Measurements from ENCODE around the gene NID2.

Gene NID2

GRCh38 chr14:52073251-52073650, 4.4 kb upstream of the NID2 start:
- no peak for TF ChIP-seq EGR1 (IDR thresholded peaks at IDR 0.05)
- no peak for TF ChIP-seq YY1 (IDR thresholded peaks at IDR 0.05; ENCODE audit: low read depth)
- no peak for TF ChIP-seq FOXM1 (IDR thresholded peaks at IDR 0.05; ENCODE audit: borderline replicate concordance, low read depth)
- TF ChIP-seq RAD21 (IDR thresholded peaks at IDR 0.05; ENCODE audit: low read depth): no peak
- TF ChIP-seq TCF12 (IDR thresholded peaks at IDR 0.05; ENCODE audit: low read depth): no peak
- no peak for TF ChIP-seq TAF1 (IDR thresholded peaks at IDR 0.05; ENCODE audit: low read depth)
- TF ChIP-seq ZBTB7A (IDR thresholded peaks at IDR 0.05; ENCODE audit: low read depth): no peak
- no peak for TF ChIP-seq USF1 (IDR thresholded peaks at IDR 0.05)
- TF ChIP-seq CEBPB (IDR thresholded peaks at IDR 0.05): no peak
- no peak for TF ChIP-seq REST (IDR thresholded peaks at IDR 0.05; ENCODE audit: low read depth)
- no peak for TF ChIP-seq CREB1 (IDR thresholded peaks at IDR 0.05; ENCODE audit: low read depth)
- no peak for TF ChIP-seq NFIC (IDR thresholded peaks at IDR 0.05)
- TF ChIP-seq TEAD4 (IDR thresholded peaks at IDR 0.05): no peak
- TF ChIP-seq EP300 (IDR thresholded peaks at IDR 0.05; ENCODE audit: borderline replicate concordance): no peak
- no peak for TF ChIP-seq MAX (IDR thresholded peaks at IDR 0.05)

GRCh38 chr14:52072266-52072780, 3.5 kb upstream of the NID2 start:
- TF ChIP-seq TCF12 (IDR thresholded peaks at IDR 0.05; ENCODE audit: low read depth): no peak
- TF ChIP-seq TAF1 (IDR thresholded peaks at IDR 0.05; ENCODE audit: low read depth): no peak
- no peak for TF ChIP-seq EGR1 (IDR thresholded peaks at IDR 0.05)
- no peak for TF ChIP-seq RAD21 (IDR thresholded peaks at IDR 0.05; ENCODE audit: low read depth)
- no peak for TF ChIP-seq ZBTB7A (IDR thresholded peaks at IDR 0.05; ENCODE audit: low read depth)
- no peak for TF ChIP-seq CREB1 (IDR thresholded peaks at IDR 0.05; ENCODE audit: low read depth)
- no peak for TF ChIP-seq FOXM1 (IDR thresholded peaks at IDR 0.05; ENCODE audit: borderline replicate concordance, low read depth)
- no peak for TF ChIP-seq MAX (IDR thresholded peaks at IDR 0.05)
- no peak for TF ChIP-seq REST (IDR thresholded peaks at IDR 0.05; ENCODE audit: low read depth)

- TF ChIP-seq YY1 (IDR thresholded peaks at IDR 0.05; ENCODE audit: low read depth) (no peak), RAD21 (IDR thresholded peaks at IDR 0.05; ENCODE audit: low read depth) (no peak), TEAD4 (IDR thresholded peaks at IDR 0.05) (no peak), EGR1 (IDR thresholded peaks at IDR 0.05) (no peak), TCF12 (IDR thresholded peaks at IDR 0.05; ENCODE audit: low read depth) (no peak), FOXM1 (IDR thresholded peaks at IDR 0.05; ENCODE audit: borderline replicate concordance, low read depth) (no peak), TAF1 (IDR thresholded peaks at IDR 0.05; ENCODE audit: low read depth) (no peak), MAX (IDR thresholded peaks at IDR 0.05) (no peak), REST (IDR thresholded peaks at IDR 0.05; ENCODE audit: low read depth) (no peak), ZBTB7A (IDR thresholded peaks at IDR 0.05; ENCODE audit: low read depth) (no peak), CEBPB (IDR thresholded peaks at IDR 0.05) (no peak), USF1 (IDR thresholded peaks at IDR 0.05) (no peak), EP300 (IDR thresholded peaks at IDR 0.05; ENCODE audit: borderline replicate concordance) (no peak), NFIC (IDR thresholded peaks at IDR 0.05) (no peak), CREB1 (IDR thresholded peaks at IDR 0.05; ENCODE audit: low read depth) (no peak)
Observed at GRCh38 chr14:52071675-52072074, 2.8 kb upstream of the NID2 start.

GRCh38 chr14:52070051-52070431, 1.2 kb upstream of the NID2 start:
- TF ChIP-seq USF1 (IDR thresholded peaks at IDR 0.05): no peak

Measured in Ishikawa (cell line).